ENCODE measurements around the gene PCDH18. TPM values are rescaled to one million over a fixed set of nuclear protein-coding genes. Genes with fewer than 3 reads are reported as not detected.
A peak's percentile ranks its signal among the peaks of the same experiment; 100 is the strongest.
"Not testable (repeated sequence)": the region's sequence is repeated elsewhere in the genome, so short reads cannot be mapped to it uniquely, and the experiment has no call there.

Gene PCDH18
- not detected for polyA plus RNA-seq (ENCODE audit: low read depth in 6 of 6)

- ATAC-seq (ENCODE audit: low read depth in 2 of 2) (no peak), DNase-seq (no peak)
- H3K4me3 Mint-ChIP-seq = no peak within 1 kb of the TSS
- H3K36me3 Mint-ChIP-seq = no peaks in the 10 kb centered on the region
- no peaks in the 10 kb centered on the region for H3K27me3 Mint-ChIP-seq
- no peaks in the 10 kb centered on the region for H3K4me1 Mint-ChIP-seq
- H3K27ac Mint-ChIP-seq = no peak within 1 kb of the TSS
- H3K9me3 Mint-ChIP-seq = peaks cover 0 to 7% (median 0%) of the 10 kb centered on the region in 7 donors
Observed at GRCh38 chr4:137531986-137532868, at the start of gene PCDH18. TSS of gene PCDH18 (minus strand) at chr4:137532494. CDS start at chr4:137532088, 406 bp downstream.

GRCh38 chr4:137576446-137576845 is 44.2 kb upstream of the PCDH18 start:
- H3K9me3 Mint-ChIP-seq = peaks cover 0 to 11% (median 3%) of the 10 kb centered on the region in 7 donors
- H3K36me3 Mint-ChIP-seq = no peaks in the 10 kb centered on the region
- no peaks in the 10 kb centered on the region for H3K4me1 Mint-ChIP-seq
- ATAC-seq (ENCODE audit: low read depth in 2 of 2) (no peak), DNase-seq (no peak)
- H3K4me3 Mint-ChIP-seq = no peak overlapping the region
- no peaks in the 10 kb centered on the region for H3K27me3 Mint-ChIP-seq
- H3K27ac Mint-ChIP-seq = no peak overlapping the region

- Mint-ChIP-seq H3K36me3 (no peaks in the 10 kb centered on the region), H3K4me3 (no peak overlapping the region), H3K9me3 (peaks cover 0 to 20% (median 7%) of the 10 kb centered on the region in 7 donors), H3K27ac (no peak overlapping the region), H3K27me3 (no peaks in the 10 kb centered on the region), H3K4me1 (no peaks in the 10 kb centered on the region)
- ATAC-seq (ENCODE audit: low read depth in 2 of 2) (no peak), DNase-seq (no peak)
Observed at GRCh38 chr4:137572647-137573046, 40.4 kb upstream of the PCDH18 start.

- H3K27ac Mint-ChIP-seq = no peak overlapping the region
- no peaks in the 10 kb centered on the region for H3K36me3 Mint-ChIP-seq
- no peak for DNase-seq
- no peak for ATAC-seq (ENCODE audit: low read depth in 2 of 2)
- no peaks in the 10 kb centered on the region for H3K4me1 Mint-ChIP-seq
- peak overlapping the region in 1 of 8 donors; percentile 0 for H3K4me3 Mint-ChIP-seq
- peaks cover 0 to 22% (median 7%) of the 10 kb centered on the region in 7 donors for H3K9me3 Mint-ChIP-seq
- H3K27me3 Mint-ChIP-seq = no peaks in the 10 kb centered on the region
Observed at GRCh38 chr4:137572163-137572562, 39.9 kb upstream of the PCDH18 start.

- no peaks in the 10 kb centered on the region for H3K36me3 Mint-ChIP-seq
- H3K27me3 Mint-ChIP-seq = no peaks in the 10 kb centered on the region
- no peak overlapping the region for H3K27ac Mint-ChIP-seq
- no peaks in the 10 kb centered on the region for H3K4me1 Mint-ChIP-seq
- peaks cover 0 to 12% (median 5%) of the 10 kb centered on the region in 7 donors for H3K9me3 Mint-ChIP-seq
- no peak overlapping the region for H3K4me3 Mint-ChIP-seq
- ATAC-seq (ENCODE audit: low read depth in 2 of 2) = no peak
- DNase-seq = no peak
Observed at GRCh38 chr4:137559801-137560200, 27.5 kb upstream of the PCDH18 start.

GRCh38 chr4:137558951-137559350 is 26.7 kb upstream of the PCDH18 start:
- Mint-ChIP-seq H3K4me1 (no peaks in the 10 kb centered on the region), H3K9me3 (peaks cover 0 to 15% (median 5%) of the 10 kb centered on the region in 7 donors), H3K27me3 (no peaks in the 10 kb centered on the region), H3K27ac (no peak overlapping the region), H3K36me3 (no peaks in the 10 kb centered on the region), H3K4me3 (no peak overlapping the region)
- ATAC-seq (ENCODE audit: low read depth in 2 of 2) (no peak), DNase-seq (no peak)

GRCh38 chr4:137545461-137545861 is 13.2 kb upstream of the PCDH18 start:
- no peak for DNase-seq
- ATAC-seq (ENCODE audit: low read depth in 2 of 2) = no peak
- Mint-ChIP-seq H3K27ac (no peak overlapping the region), H3K36me3 (no peaks in the 10 kb centered on the region), H3K4me1 (no peaks in the 10 kb centered on the region), H3K27me3 (no peaks in the 10 kb centered on the region), H3K9me3 (peaks cover 0 to 8% (median 1%) of the 10 kb centered on the region in 7 donors), H3K4me3 (no peak overlapping the region)

- Mint-ChIP-seq H3K4me1 (no peaks in the 10 kb centered on the region), H3K36me3 (no peaks in the 10 kb centered on the region), H3K4me3 (no peak overlapping the region), H3K27ac (no peak overlapping the region), H3K9me3 (peaks cover 0 to 8% (median 1%) of the 10 kb centered on the region in 7 donors), H3K27me3 (no peaks in the 10 kb centered on the region)
- DNase-seq (no peak), ATAC-seq (ENCODE audit: low read depth in 2 of 2) (no peak)
Observed at GRCh38 chr4:137543648-137544047, 11.4 kb upstream of the PCDH18 start.

- Mint-ChIP-seq H3K27ac (no peak overlapping the region), H3K36me3 (no peaks in the 10 kb centered on the region), H3K4me3 (no peak overlapping the region), H3K9me3 (peaks cover 0 to 13% (median 1%) of the 10 kb centered on the region in 7 donors), H3K27me3 (no peaks in the 10 kb centered on the region), H3K4me1 (no peaks in the 10 kb centered on the region)
- DNase-seq (no peak), ATAC-seq (ENCODE audit: low read depth in 2 of 2) (no peak)
Observed at GRCh38 chr4:137543198-137543597, 10.9 kb upstream of the PCDH18 start.

GRCh38 chr4:137541876-137542646 is 9.8 kb upstream of the PCDH18 start:
- no peak overlapping the region for H3K4me3 Mint-ChIP-seq
- no peak for DNase-seq
- no peak for ATAC-seq (ENCODE audit: low read depth in 2 of 2)
- no peak overlapping the region for H3K27ac Mint-ChIP-seq
- H3K36me3 Mint-ChIP-seq = no peaks in the 10 kb centered on the region
- H3K9me3 Mint-ChIP-seq = peaks cover 0 to 14% (median 1%) of the 10 kb centered on the region in 7 donors
- H3K4me1 Mint-ChIP-seq = no peaks in the 10 kb centered on the region
- H3K27me3 Mint-ChIP-seq = no peaks in the 10 kb centered on the region

- DNase-seq (no peak), ATAC-seq (ENCODE audit: low read depth in 2 of 2) (no peak)
- H3K27me3 Mint-ChIP-seq = no peaks in the 10 kb centered on the region
- peaks cover 0 to 14% (median 3%) of the 10 kb centered on the region in 7 donors for H3K9me3 Mint-ChIP-seq
- no peaks in the 10 kb centered on the region for H3K4me1 Mint-ChIP-seq
- H3K36me3 Mint-ChIP-seq = no peaks in the 10 kb centered on the region
- H3K27ac Mint-ChIP-seq = no peak overlapping the region
- H3K4me3 Mint-ChIP-seq = no peak overlapping the region
Observed at GRCh38 chr4:137541181-137541580, 8.9 kb upstream of the PCDH18 start.

- DNase-seq = no peak
- Mint-ChIP-seq H3K27me3 (no peaks in the 10 kb centered on the region), H3K27ac (no peak overlapping the region), H3K36me3 (no peaks in the 10 kb centered on the region), H3K4me1 (no peaks in the 10 kb centered on the region), H3K9me3 (peaks cover 0 to 14% (median 2%) of the 10 kb centered on the region in 7 donors), H3K4me3 (no peak overlapping the region)
- ATAC-seq (ENCODE audit: low read depth in 2 of 2) = no peak
Observed at GRCh38 chr4:137540356-137540755, 8.1 kb upstream of the PCDH18 start.

- peaks cover 0 to 14% (median 0%) of the 10 kb centered on the region in 7 donors for H3K9me3 Mint-ChIP-seq
- no peak overlapping the region for H3K27ac Mint-ChIP-seq
- ATAC-seq (ENCODE audit: low read depth in 2 of 2) = no peak
- no peak overlapping the region for H3K4me3 Mint-ChIP-seq
- H3K4me1 Mint-ChIP-seq = no peaks in the 10 kb centered on the region
- H3K36me3 Mint-ChIP-seq = no peaks in the 10 kb centered on the region
- DNase-seq = no peak
- H3K27me3 Mint-ChIP-seq = no peaks in the 10 kb centered on the region
Observed at GRCh38 chr4:137538526-137538925, 6.2 kb upstream of the PCDH18 start.

- not testable (repeated sequence) for H3K4me3 Mint-ChIP-seq; ATAC-seq (ENCODE audit: low read depth in 2 of 2); H3K27ac Mint-ChIP-seq; H3K4me1 Mint-ChIP-seq; H3K36me3 Mint-ChIP-seq; DNase-seq; H3K27me3 Mint-ChIP-seq
- peaks cover 0 to 14% (median 0%) of the 10 kb centered on the region in 7 donors for H3K9me3 Mint-ChIP-seq
Observed at GRCh38 chr4:137537807-137538206, 5.5 kb upstream of the PCDH18 start.
